Activated naive CD8-positive, alpha-beta T cell (primary cell): Measurements from ENCODE around the gene RAPGEF3.

Experiments used
- H3K27ac Mint-ChIP-seq: one replicate; pipeline ENCODE4 v1.8.0; 2021; ENCODE audit warnings: mixed read lengths
- H3K27me3 Mint-ChIP-seq: one replicate; pipeline ENCODE4 v1.8.0; 2021; ENCODE audit warnings: mixed read lengths
- H3K36me3 Mint-ChIP-seq: one replicate; pipeline ENCODE4 v1.8.0; 2021; ENCODE audit warnings: mixed read lengths
- H3K4me1 Mint-ChIP-seq: one replicate; pipeline ENCODE4 v1.8.0; 2021; ENCODE audit warnings: low read depth, mixed read lengths
- H3K4me3 Mint-ChIP-seq: one replicate; pipeline ENCODE4 v1.8.0; 2021; ENCODE audit warnings: mild to moderate bottlenecking, mixed read lengths
- H3K9me3 Mint-ChIP-seq: one replicate; pipeline ENCODE4 v1.8.0; 2021; ENCODE audit warnings: low read depth, mixed read lengths

The RAPGEF3 gene

GRCh38 chr12:47762850-47763465 is 4.3 kb upstream of the RAPGEF3 start:
- no peaks in the 10 kb centered on the region for H3K27me3 Mint-ChIP-seq
- no peaks in the 10 kb centered on the region for H3K9me3 Mint-ChIP-seq
- H3K36me3 Mint-ChIP-seq: no peaks in the 10 kb centered on the region
- H3K4me3 Mint-ChIP-seq: no peak overlapping the region
- peaks cover 25% of the 10 kb centered on the region for H3K4me1 Mint-ChIP-seq
- H3K27ac Mint-ChIP-seq: no peak overlapping the region

- Mint-ChIP-seq H3K4me1 (peaks cover 28% of the 10 kb centered on the region), H3K27me3 (no peaks in the 10 kb centered on the region), H3K27ac (no peak overlapping the region), H3K36me3 (no peaks in the 10 kb centered on the region), H3K4me3 (peak overlapping the region; percentile 78), H3K9me3 (no peaks in the 10 kb centered on the region)
Observed at GRCh38 chr12:47758584-47758833, 171 bp downstream of the RAPGEF3 start.

- H3K36me3 Mint-ChIP-seq: no peaks in the 10 kb centered on the region
- H3K4me3 Mint-ChIP-seq: peak overlapping the region; percentile 78
- H3K27ac Mint-ChIP-seq: no peak overlapping the region
- H3K9me3 Mint-ChIP-seq: no peaks in the 10 kb centered on the region
- H3K4me1 Mint-ChIP-seq: peaks cover 28% of the 10 kb centered on the region
- no peaks in the 10 kb centered on the region for H3K27me3 Mint-ChIP-seq
Observed at GRCh38 chr12:47757840-47758583, 668 bp downstream of the RAPGEF3 start.

GRCh38 chr12:47757364-47757839 is 1.3 kb downstream of the RAPGEF3 start:
- H3K27ac Mint-ChIP-seq: no peak overlapping the region
- no peaks in the 10 kb centered on the region for H3K36me3 Mint-ChIP-seq
- H3K4me1 Mint-ChIP-seq: peaks cover 28% of the 10 kb centered on the region
- H3K4me3 Mint-ChIP-seq: peak overlapping the region; percentile 40
- H3K27me3 Mint-ChIP-seq: no peaks in the 10 kb centered on the region
- no peaks in the 10 kb centered on the region for H3K9me3 Mint-ChIP-seq

- no peaks in the 10 kb centered on the region for H3K36me3 Mint-ChIP-seq
- peak overlapping the region; percentile 13 for H3K27ac Mint-ChIP-seq
- peaks cover 26% of the 10 kb centered on the region for H3K4me1 Mint-ChIP-seq
- no peak overlapping the region for H3K4me3 Mint-ChIP-seq
- H3K27me3 Mint-ChIP-seq: no peaks in the 10 kb centered on the region
- no peaks in the 10 kb centered on the region for H3K9me3 Mint-ChIP-seq
Observed at GRCh38 chr12:47755655-47756562, 2.8 kb downstream of the RAPGEF3 start.

- H3K4me3 Mint-ChIP-seq: no peak overlapping the region
- no peaks in the 10 kb centered on the region for H3K36me3 Mint-ChIP-seq
- peaks cover 26% of the 10 kb centered on the region for H3K4me1 Mint-ChIP-seq
- no peaks in the 10 kb centered on the region for H3K27me3 Mint-ChIP-seq
- no peaks in the 10 kb centered on the region for H3K9me3 Mint-ChIP-seq
- H3K27ac Mint-ChIP-seq: no peak overlapping the region
Observed at GRCh38 chr12:47754881-47755280, 3.8 kb downstream of the RAPGEF3 start.

- Mint-ChIP-seq H3K36me3 (no peaks in the 10 kb centered on the region), H3K27me3 (no peaks in the 10 kb centered on the region), H3K9me3 (no peaks in the 10 kb centered on the region), H3K4me1 (peaks cover 24% of the 10 kb centered on the region), H3K4me3 (no peak overlapping the region), H3K27ac (no peak overlapping the region)
Observed at GRCh38 chr12:47754126-47754525, 4.6 kb downstream of the RAPGEF3 start.

GRCh38 chr12:47753021-47754001 is 5.4 kb downstream of the RAPGEF3 start:
- H3K4me1 Mint-ChIP-seq: peaks cover 22% of the 10 kb centered on the region
- no peaks in the 10 kb centered on the region for H3K36me3 Mint-ChIP-seq
- no peaks in the 10 kb centered on the region for H3K9me3 Mint-ChIP-seq
- H3K4me3 Mint-ChIP-seq: no peak overlapping the region
- H3K27me3 Mint-ChIP-seq: no peaks in the 10 kb centered on the region
- no peak overlapping the region for H3K27ac Mint-ChIP-seq

GRCh38 chr12:47752552-47752951 is 6.1 kb downstream of the RAPGEF3 start:
- Mint-ChIP-seq H3K4me1 (peaks cover 18% of the 10 kb centered on the region), H3K9me3 (no peaks in the 10 kb centered on the region), H3K36me3 (no peaks in the 10 kb centered on the region), H3K27me3 (no peaks in the 10 kb centered on the region), H3K4me3 (no peak overlapping the region), H3K27ac (no peak overlapping the region)

GRCh38 chr12:47752121-47752520 is 6.6 kb downstream of the RAPGEF3 start:
- H3K9me3 Mint-ChIP-seq: no peaks in the 10 kb centered on the region
- H3K27ac Mint-ChIP-seq: no peak overlapping the region
- H3K36me3 Mint-ChIP-seq: no peaks in the 10 kb centered on the region
- H3K4me3 Mint-ChIP-seq: no peak overlapping the region
- peaks cover 14% of the 10 kb centered on the region for H3K4me1 Mint-ChIP-seq
- no peaks in the 10 kb centered on the region for H3K27me3 Mint-ChIP-seq

- Mint-ChIP-seq H3K27me3 (no peaks in the 10 kb centered on the region), H3K4me3 (no peak overlapping the region), H3K9me3 (no peaks in the 10 kb centered on the region), H3K36me3 (no peaks in the 10 kb centered on the region), H3K27ac (no peak overlapping the region), H3K4me1 (peaks cover 13% of the 10 kb centered on the region)
Observed at GRCh38 chr12:47751561-47751960, 7.1 kb downstream of the RAPGEF3 start.

GRCh38 chr12:47750916-47751470 is 7.7 kb downstream of the RAPGEF3 start:
- peaks cover 12% of the 10 kb centered on the region for H3K4me1 Mint-ChIP-seq
- H3K27me3 Mint-ChIP-seq: no peaks in the 10 kb centered on the region
- no peaks in the 10 kb centered on the region for H3K9me3 Mint-ChIP-seq
- no peak overlapping the region for H3K27ac Mint-ChIP-seq
- no peaks in the 10 kb centered on the region for H3K36me3 Mint-ChIP-seq
- H3K4me3 Mint-ChIP-seq: no peak overlapping the region

GRCh38 chr12:47750229-47750798 is 8.4 kb downstream of the RAPGEF3 start:
- Mint-ChIP-seq H3K4me3 (no peak overlapping the region), H3K27me3 (no peaks in the 10 kb centered on the region), H3K4me1 (peaks cover 5% of the 10 kb centered on the region), H3K27ac (no peak overlapping the region), H3K9me3 (no peaks in the 10 kb centered on the region), H3K36me3 (no peaks in the 10 kb centered on the region)

GRCh38 chr12:47748899-47749298 is 9.8 kb downstream of the RAPGEF3 start:
- H3K27me3 Mint-ChIP-seq: no peaks in the 10 kb centered on the region
- H3K36me3 Mint-ChIP-seq: no peaks in the 10 kb centered on the region
- peaks cover 2% of the 10 kb centered on the region for H3K4me1 Mint-ChIP-seq
- H3K4me3 Mint-ChIP-seq: no peak overlapping the region
- H3K27ac Mint-ChIP-seq: no peak overlapping the region
- H3K9me3 Mint-ChIP-seq: no peaks in the 10 kb centered on the region
